Measurements from ENCODE around the gene TTC3.
A peak's percentile ranks its signal among the peaks of the same experiment; 100 is the strongest.

The TTC3 gene

GRCh38 chr21:37224861-37225839 lies 152.1 kb downstream of the TTC3 start:
- Histone ChIP-seq H3K4me2 (ENCODE audit: insufficient read depth, low read length) (peak overlapping the region; percentile 63), H4K20me1 (ENCODE audit: insufficient read depth, low read length) (peaks cover 26% of the 10 kb centered on the region), H3K36me3 (ENCODE audit: insufficient read depth, low read length) (peaks cover 66% of the 10 kb centered on the region), H2AFZ (ENCODE audit: low read depth, low read length) (no peak overlapping the region), H3K79me2 (ENCODE audit: insufficient read depth, low read length) (peaks cover 78% of the 10 kb centered on the region), H3K4me3 (ENCODE audit: low read depth in 1 of 2, low read length in 2 of 2) (peak overlapping the region in 1 of 2 experiments; percentile 44; a peak in 2 of 4 replicates), H3K27me3 (ENCODE audit: insufficient read depth, low read length, poor library complexity) (no peaks in the 10 kb centered on the region), H3K9ac (ENCODE audit: low read depth, low read length) (peak overlapping the region; percentile 41), H3K9me3 (ENCODE audit: insufficient read depth, low read length, severe bottlenecking) (no peaks in the 10 kb centered on the region), H3K4me1 (ENCODE audit: insufficient read depth, low read length) (peaks cover 61% of the 10 kb centered on the region), H3K27ac (ENCODE audit: low read length) (peak overlapping the region; percentile 87)
- DNase-seq (peak; percentile 84), ATAC-seq (ENCODE audit: insufficient read depth, low read depth) (peak; percentile 73)
- TF ChIP-seq EZH2 (IDR thresholded peaks at IDR 0.05; ENCODE audit: borderline replicate concordance, low read depth, low read length, severe bottlenecking) = no peak
- TF ChIP-seq, protein P1, sequence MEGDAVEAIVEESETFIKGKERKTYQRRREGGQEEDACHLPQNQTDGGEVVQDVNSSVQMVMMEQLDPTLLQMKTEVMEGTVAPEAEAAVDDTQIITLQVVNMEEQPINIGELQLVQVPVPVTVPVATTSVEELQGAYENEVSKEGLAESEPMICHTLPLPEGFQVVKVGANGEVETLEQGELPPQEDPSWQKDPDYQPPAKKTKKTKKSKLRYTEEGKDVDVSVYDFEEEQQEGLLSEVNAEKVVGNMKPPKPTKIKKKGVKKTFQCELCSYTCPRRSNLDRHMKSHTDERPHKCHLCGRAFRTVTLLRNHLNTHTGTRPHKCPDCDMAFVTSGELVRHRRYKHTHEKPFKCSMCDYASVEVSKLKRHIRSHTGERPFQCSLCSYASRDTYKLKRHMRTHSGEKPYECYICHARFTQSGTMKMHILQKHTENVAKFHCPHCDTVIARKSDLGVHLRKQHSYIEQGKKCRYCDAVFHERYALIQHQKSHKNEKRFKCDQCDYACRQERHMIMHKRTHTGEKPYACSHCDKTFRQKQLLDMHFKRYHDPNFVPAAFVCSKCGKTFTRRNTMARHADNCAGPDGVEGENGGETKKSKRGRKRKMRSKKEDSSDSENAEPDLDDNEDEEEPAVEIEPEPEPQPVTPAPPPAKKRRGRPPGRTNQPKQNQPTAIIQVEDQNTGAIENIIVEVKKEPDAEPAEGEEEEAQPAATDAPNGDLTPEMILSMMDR (IDR thresholded peaks at IDR 0.05; ENCODE audit: borderline replicate concordance, extremely low read depth, low read length, poor library complexity, severe bottlenecking) = no peak

DNA sequence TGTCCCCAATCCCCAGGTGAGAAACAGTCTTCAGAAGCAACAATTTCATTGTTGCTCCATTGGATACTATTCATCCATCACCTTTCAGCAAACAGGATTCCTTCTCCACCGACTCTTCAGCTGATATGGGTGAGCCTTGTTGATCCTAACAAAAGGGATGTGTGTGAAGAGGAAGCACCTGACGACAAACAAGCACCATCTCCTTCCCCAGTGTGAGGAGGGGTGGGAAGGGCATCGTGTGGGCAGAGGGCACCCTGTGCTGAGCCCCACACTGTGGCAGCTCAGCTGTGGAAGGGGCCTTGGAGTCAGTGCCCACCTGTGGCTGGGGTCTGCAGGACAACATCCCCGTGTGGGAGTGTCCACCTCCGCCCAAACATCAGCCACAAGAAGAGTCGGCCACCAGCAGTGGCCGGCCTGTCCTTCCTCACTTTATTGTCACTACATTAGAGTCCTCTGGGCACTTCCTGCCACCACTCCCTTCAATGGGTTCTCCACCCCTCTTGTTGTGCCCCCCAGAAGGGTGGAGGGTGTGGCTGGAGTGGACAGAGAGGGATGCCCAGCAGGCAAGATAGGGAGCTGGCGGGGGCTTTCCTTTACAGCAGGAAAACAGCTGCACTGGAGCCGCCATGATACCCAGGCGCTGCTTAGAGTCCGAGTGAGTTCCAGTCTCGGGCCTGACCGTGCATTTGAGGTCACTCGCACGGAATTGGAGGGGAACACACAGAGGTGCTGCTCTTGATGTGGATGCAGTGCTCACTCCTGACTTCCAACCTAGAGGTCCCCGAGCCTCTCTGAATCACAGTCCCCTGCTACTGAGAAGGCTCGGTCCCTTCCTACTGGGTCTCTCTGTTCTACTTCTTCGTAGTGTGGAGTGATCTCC lies 153.2 kb downstream of the TTC3 start:
- no peak overlapping the region for H2AFZ ChIP-seq (ENCODE audit: low read depth, low read length)
- peak overlapping the region; percentile 41 for H3K9ac ChIP-seq (ENCODE audit: low read depth, low read length)
- peaks cover 34% of the 10 kb centered on the region for H4K20me1 ChIP-seq (ENCODE audit: insufficient read depth, low read length)
- H3K4me2 ChIP-seq (ENCODE audit: insufficient read depth, low read length) = peak overlapping the region; percentile 63
- peak overlapping the region; percentile 87 for H3K27ac ChIP-seq (ENCODE audit: low read length)
- DNase-seq (peak; percentile 38), ATAC-seq (ENCODE audit: insufficient read depth, low read depth) (0 out of 3 replicates have a peak, but pooled peaks have one; percentile 12)
- peaks cover 51% of the 10 kb centered on the region for H3K4me1 ChIP-seq (ENCODE audit: insufficient read depth, low read length)
- no peaks in the 10 kb centered on the region for H3K27me3 ChIP-seq (ENCODE audit: insufficient read depth, low read length, poor library complexity)
- no peaks in the 10 kb centered on the region for H3K9me3 ChIP-seq (ENCODE audit: insufficient read depth, low read length, severe bottlenecking)
- peaks cover 85% of the 10 kb centered on the region for H3K79me2 ChIP-seq (ENCODE audit: insufficient read depth, low read length)
- TF ChIP-seq EZH2 (IDR thresholded peaks at IDR 0.05; ENCODE audit: borderline replicate concordance, low read depth, low read length, severe bottlenecking) = no peak
- TF ChIP-seq, protein P1 (IDR thresholded peaks at IDR 0.05; ENCODE audit: borderline replicate concordance, extremely low read depth, low read length, poor library complexity, severe bottlenecking) = no peak
- H3K36me3 ChIP-seq (ENCODE audit: insufficient read depth, low read length) = peaks cover 75% of the 10 kb centered on the region
- peak overlapping the region in 1 of 2 experiments; percentile 44; a peak in 2 of 4 replicates for H3K4me3 ChIP-seq (ENCODE audit: low read depth in 1 of 2, low read length in 2 of 2)

- Histone ChIP-seq H3K36me3 (ENCODE audit: insufficient read depth, low read length) (peaks cover 86% of the 10 kb centered on the region), H3K4me1 (ENCODE audit: insufficient read depth, low read length) (peaks cover 46% of the 10 kb centered on the region), H4K20me1 (ENCODE audit: insufficient read depth, low read length) (peaks cover 44% of the 10 kb centered on the region), H3K27ac (ENCODE audit: low read length) (peak overlapping the region; percentile 87; the same call in 1 of the 2 replicates), H3K9ac (ENCODE audit: low read depth, low read length) (no peak overlapping the region), H3K9me3 (ENCODE audit: insufficient read depth, low read length, severe bottlenecking) (no peaks in the 10 kb centered on the region), H3K4me3 (ENCODE audit: low read depth in 1 of 2, low read length in 2 of 2) (no peak overlapping the region), H3K27me3 (ENCODE audit: insufficient read depth, low read length, poor library complexity) (no peaks in the 10 kb centered on the region), H2AFZ (ENCODE audit: low read depth, low read length) (no peak overlapping the region), H3K79me2 (ENCODE audit: insufficient read depth, low read length) (peaks cover 90% of the 10 kb centered on the region), H3K4me2 (ENCODE audit: insufficient read depth, low read length) (no peak overlapping the region)
- no peak for TF ChIP-seq EZH2 (IDR thresholded peaks at IDR 0.05; ENCODE audit: borderline replicate concordance, low read depth, low read length, severe bottlenecking)
- TF ChIP-seq, protein P1 (IDR thresholded peaks at IDR 0.05; ENCODE audit: borderline replicate concordance, extremely low read depth, low read length, poor library complexity, severe bottlenecking) = no peak
- DNase-seq (no peak), ATAC-seq (ENCODE audit: insufficient read depth, low read depth) (no peak)
Measured at GRCh38 chr21:37227071-37228002, 154.3 kb downstream of the TTC3 start.

All from DND-41 (cell line).